NCI-H446 treated with DMSO at 0.1 percent for 48 hours (cell line): Measurements from ENCODE around the gene GNG2.

Experiments
- DNase-seq: peaks from one replicate; lab custom pipeline; 2025; lab: John Stamatoyannopoulos, UW

Gene GNG2

GRCh38 chr14:51860164-51860824, at the start of gene GNG2:
Gene GNG2, plus strand, starts transcription at chr14:51860612. Its CDS starts 90,067 bp downstream, at chr14:51950679.
- no peak for DNase-seq

GRCh38 chr14:51811706-51812105, 48.7 kb upstream of the GNG2 start:
- DNase-seq = no peak

- no peak for DNase-seq
These were observed 44.4 kb upstream of the GNG2 start for GRCh38 chr14:51816031-51816430.

- DNase-seq = no peak
These were observed 43.1 kb upstream of the GNG2 start for GRCh38 chr14:51817326-51817725.

DNA sequence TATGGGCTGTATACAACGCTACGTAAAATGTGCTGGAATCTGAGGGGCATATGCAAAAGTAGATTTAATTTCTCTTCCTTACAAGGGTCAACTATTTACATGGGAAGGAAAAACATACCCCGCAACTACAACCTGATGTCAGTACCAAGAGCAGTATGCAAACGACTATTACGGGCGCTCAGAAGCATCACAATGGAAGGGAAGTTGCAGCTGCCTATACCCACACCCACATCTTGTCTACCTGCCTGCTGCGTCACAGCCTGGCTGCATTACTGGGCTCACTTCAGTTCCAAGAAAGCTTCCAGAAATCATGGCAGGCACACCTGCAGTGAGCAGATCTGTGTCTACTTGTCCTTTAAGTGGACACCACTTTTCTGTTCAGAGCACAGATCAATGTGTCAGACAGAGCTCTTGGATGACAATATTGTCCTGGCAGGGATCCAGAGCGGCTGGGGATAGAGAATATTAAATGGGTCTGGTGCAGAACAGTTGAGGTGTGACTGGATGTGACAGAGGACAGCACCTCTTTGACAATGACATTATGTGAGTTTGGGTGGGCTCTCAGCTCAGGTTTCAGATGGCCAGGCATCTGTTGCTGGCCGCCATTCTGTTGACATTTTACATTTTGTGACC, 41.5 kb upstream of the GNG2 start:
- DNase-seq = no peak

DNA sequence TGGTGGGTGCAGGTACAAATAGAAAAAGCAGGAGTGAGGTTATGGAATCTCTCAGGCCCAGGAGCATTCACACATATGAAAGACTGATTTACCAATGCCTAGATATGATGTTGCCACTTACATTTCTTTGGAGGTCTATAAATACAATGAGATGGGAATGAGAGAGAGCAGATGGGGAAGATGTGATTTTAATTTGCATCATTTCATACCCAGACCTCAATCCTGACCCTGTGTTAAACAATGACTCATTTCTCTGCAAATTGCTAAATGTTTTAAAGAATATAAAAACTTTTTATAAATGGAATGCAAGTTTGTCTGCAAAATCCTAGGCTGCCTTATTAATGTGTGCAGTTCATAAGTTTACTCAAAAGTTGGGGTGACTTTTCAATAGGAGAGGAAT, 38.6 kb upstream of the GNG2 start:
- DNase-seq = no peak

DNA sequence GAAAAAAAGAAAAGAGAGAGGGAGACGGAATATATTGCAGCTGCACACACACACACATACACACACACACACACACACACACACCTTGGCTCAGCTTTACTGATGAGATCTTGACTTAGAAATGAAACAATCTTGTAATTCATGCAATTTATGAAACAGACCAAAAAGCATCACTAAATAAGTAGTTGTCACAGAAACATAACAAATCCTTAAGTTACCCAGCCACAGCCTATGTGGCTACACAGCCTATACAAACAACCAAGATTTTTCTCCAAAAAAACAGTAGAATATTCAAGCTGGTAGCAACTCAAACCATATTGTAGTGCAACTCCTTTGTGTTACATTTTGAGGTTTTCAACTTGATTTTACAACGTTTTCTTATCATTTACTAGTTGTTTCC, 37.9 kb upstream of the GNG2 start:
- no peak for DNase-seq

- no peak for DNase-seq
These were observed 36.7 kb upstream of the GNG2 start for GRCh38 chr14:51823706-51824105.

- no peak for DNase-seq
These were observed 36.2 kb upstream of the GNG2 start for GRCh38 chr14:51824191-51824590.

- DNase-seq = no peak
These were observed 34.5 kb upstream of the GNG2 start for GRCh38 chr14:51825926-51826325.

GRCh38 chr14:51828017-51828797, 32.2 kb upstream of the GNG2 start:
- no peak for DNase-seq

DNA sequence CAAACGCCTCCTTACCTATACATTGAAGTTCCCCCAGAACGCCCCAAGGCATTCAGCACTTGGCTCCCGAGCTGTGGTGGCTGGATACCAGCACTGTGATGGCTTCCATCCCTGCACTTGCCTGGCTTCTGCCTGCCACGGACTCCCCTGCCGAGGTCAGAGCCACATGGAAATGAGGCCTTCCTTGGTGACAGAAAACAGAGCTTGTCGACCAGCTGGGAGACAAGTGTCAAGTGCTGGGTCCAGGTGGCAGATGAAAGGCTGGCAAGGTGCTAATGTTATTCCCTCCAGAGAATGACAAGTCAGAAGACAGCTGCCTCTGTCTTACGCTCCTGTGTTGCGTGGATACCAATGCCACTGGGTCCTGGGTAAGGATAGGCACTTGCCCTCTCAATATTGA, 26.2 kb upstream of the GNG2 start:
- DNase-seq = no peak

- no peak for DNase-seq
These were observed 24.0 kb upstream of the GNG2 start for GRCh38 chr14:51836417-51836816.

GRCh38 chr14:51844081-51844881, 16.1 kb upstream of the GNG2 start:
- no peak for DNase-seq

DNA sequence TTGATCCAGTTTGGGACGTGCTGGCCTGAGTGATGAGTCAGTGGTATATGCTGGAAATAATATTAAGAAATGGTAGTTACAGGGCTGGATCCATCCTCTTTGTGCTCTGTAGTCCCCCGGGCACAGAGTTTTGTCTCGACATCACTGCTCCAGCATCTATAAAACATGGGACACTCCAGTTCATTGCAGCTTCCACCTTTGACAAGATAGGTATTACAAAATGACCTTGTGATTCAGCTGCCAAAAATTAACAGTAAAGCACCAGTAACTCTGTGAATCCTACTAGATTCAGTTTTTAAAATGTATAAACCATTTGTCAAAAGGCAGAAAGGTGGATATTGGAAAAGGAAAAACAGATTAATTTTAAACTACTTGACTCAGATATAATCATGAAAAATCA, 14.6 kb upstream of the GNG2 start:
- no peak for DNase-seq

DNA sequence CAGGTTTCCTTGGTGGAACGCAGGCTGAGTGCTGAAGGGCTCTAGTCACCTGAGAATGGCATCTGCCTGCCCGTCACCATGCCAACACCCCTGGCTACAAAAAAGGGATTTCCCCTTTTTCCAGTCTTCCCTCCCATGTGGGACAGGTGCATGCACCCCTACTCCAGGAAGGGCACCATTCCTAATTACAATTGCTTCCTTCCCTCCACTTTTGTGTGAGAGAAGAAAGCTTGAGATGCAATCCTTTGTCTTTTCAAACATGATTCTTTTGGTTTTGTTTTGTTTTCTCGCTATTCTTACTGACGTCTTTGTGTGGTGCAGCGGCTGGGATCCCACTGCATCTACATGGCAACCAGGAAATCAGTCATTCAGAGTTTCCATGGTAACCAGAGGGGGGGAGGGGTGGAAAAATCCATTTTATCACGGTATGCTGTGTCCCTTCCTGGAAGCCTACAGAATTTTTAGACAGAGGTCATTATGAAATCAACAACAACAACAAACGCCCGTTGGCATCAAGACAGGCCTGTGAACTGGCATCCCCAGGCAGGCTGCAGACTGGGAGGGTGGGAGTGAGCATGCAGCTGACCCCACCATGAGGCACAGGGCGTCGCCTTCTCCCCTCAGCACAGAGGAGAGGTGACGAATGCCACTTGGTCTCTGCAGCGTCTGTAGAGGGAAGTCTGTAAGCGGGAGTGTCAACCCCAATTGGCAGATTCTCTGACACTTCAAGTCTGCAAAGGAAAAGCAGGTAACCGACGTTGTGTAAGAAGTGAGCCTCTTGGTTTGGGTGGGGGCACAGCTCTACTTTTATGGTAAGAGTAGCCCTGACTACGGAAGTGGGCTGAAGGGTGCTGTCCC, 13.6 kb upstream of the GNG2 start:
- no peak for DNase-seq

DNA sequence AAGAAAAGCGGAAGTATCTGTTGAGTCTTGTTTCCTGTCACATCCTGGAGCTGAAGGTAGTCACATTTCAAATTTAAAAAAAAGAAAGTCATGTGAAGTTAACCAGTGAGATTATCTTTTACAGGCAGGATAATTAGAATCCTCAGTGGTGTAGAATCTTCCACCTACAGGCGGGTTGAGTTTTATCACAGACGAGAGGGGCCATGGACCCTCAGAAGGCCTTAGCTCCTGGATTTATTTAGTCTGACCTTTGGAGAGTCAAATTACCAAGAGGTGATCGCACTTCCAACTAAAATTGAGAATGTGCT, 13.0 kb upstream of the GNG2 start:
- no peak for DNase-seq

- DNase-seq = no peak
These were observed 12.3 kb upstream of the GNG2 start for GRCh38 chr14:51848120-51848519.

DNA sequence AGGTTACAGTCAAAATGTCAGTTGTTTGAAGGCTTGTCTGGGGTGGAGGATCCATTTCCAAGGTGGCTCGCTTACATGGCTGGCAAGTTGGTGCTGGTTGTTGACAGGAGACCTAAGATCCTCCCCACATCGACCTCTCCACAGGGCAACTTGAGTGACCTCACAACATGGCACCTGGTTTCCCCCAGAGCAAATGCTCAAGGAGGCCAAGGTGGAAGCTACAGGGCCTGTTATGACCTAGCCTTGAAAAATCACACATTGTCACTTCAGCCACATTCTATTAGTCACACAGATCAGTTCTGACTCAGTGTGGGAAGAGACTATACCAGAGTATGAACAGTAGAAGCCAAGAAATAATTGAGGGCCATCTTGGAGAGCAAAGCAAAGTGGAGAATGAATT, 11.3 kb upstream of the GNG2 start:
- DNase-seq = no peak

- no peak for DNase-seq
These were observed 9.8 kb upstream of the GNG2 start for GRCh38 chr14:51850651-51851050.

- no peak for DNase-seq
These were observed 7.9 kb upstream of the GNG2 start for GRCh38 chr14:51852541-51852940.

- DNase-seq = no peak
These were observed 5.2 kb upstream of the GNG2 start for GRCh38 chr14:51855234-51855633.
